ENCODE results near the gene TMOD2.

- no peak for TF ChIP-seq CTCF (IDR thresholded peaks at IDR 0.05)
- no peak for TF ChIP-seq POLR2A (IDR thresholded peaks at IDR 0.05)
- peak in 1 of 2 donors; percentile 10 for TF ChIP-seq EP300 (IDR thresholded peaks at IDR 0.05)
Observed at GRCh38 chr15:51830276-51830806, 78.9 kb downstream of the TMOD2 start.
